ENCODE measurements around the gene CTBS.

The CTBS gene

GRCh38 chr1:84504580-84505492 is 69.4 kb downstream of the CTBS start:
- Histone ChIP-seq H3K27me3 (ENCODE audit: insufficient read depth, low read length) (no peaks in the 10 kb centered on the region), H3K4me2 (ENCODE audit: low read length) (peak overlapping the region; percentile 91), H3F3A (ENCODE audit: insufficient read depth, low read length) (no peaks in the 10 kb centered on the region), H3K4me1 (ENCODE audit: insufficient read depth, low read length, severe bottlenecking) (peaks cover 35% of the 10 kb centered on the region), H2AFZ (ENCODE audit: low read length) (no peak overlapping the region), H3K4me3 (ENCODE audit: low read depth, low read length, poor library complexity, severe bottlenecking) (peak overlapping the region; percentile 79), H3K36me3 (ENCODE audit: insufficient read depth, low read length) (peaks cover 18% of the 10 kb centered on the region), H3K9me2 (ENCODE audit: low read depth, low read length) (no peaks in the 10 kb centered on the region), H3K27ac (ENCODE audit: low read depth, low read length, poor library complexity, severe bottlenecking) (peak overlapping the region; percentile 29), H3K9ac (ENCODE audit: low read length) (peak overlapping the region; percentile 78), H4K20me1 (ENCODE audit: insufficient read depth, low read length) (no peaks in the 10 kb centered on the region), H3K9me3 (ENCODE audit: low read length) (peaks cover 7% of the 10 kb centered on the region; the same call in 1 of the 2 replicates), H3K79me2 (ENCODE audit: insufficient read depth, low read length) (peaks cover 34% of the 10 kb centered on the region)
- TF ChIP-seq EZH2 (IDR thresholded peaks at IDR 0.05; ENCODE audit: borderline replicate concordance, low read length), result no peak
- TF ChIP-seq CTCF (IDR thresholded peaks at IDR 0.05; ENCODE audit: low read length), result no peak

- H3K4me2 ChIP-seq (ENCODE audit: low read length), result peak overlapping the region; percentile 91; the same call in 1 of the 2 replicates
- peaks cover 36% of the 10 kb centered on the region for H3K36me3 ChIP-seq (ENCODE audit: insufficient read depth, low read length)
- TF ChIP-seq CTCF (IDR thresholded peaks at IDR 0.05; ENCODE audit: low read length) (no peak), EZH2 (IDR thresholded peaks at IDR 0.05; ENCODE audit: borderline replicate concordance, low read length) (no peak)
- H4K20me1 ChIP-seq (ENCODE audit: insufficient read depth, low read length), result no peaks in the 10 kb centered on the region
- H3K9ac ChIP-seq (ENCODE audit: low read length), result no peak overlapping the region; the same call in 1 of the 2 replicates
- H3K4me1 ChIP-seq (ENCODE audit: insufficient read depth, low read length, severe bottlenecking), result peaks cover 35% of the 10 kb centered on the region
- H3K27me3 ChIP-seq (ENCODE audit: insufficient read depth, low read length), result no peaks in the 10 kb centered on the region
- no peak overlapping the region for H3K4me3 ChIP-seq (ENCODE audit: low read depth, low read length, poor library complexity, severe bottlenecking)
- no peak overlapping the region for H3K27ac ChIP-seq (ENCODE audit: low read depth, low read length, poor library complexity, severe bottlenecking)
- H3K9me2 ChIP-seq (ENCODE audit: low read depth, low read length), result no peaks in the 10 kb centered on the region
- H3F3A ChIP-seq (ENCODE audit: insufficient read depth, low read length), result no peaks in the 10 kb centered on the region
- H3K79me2 ChIP-seq (ENCODE audit: insufficient read depth, low read length), result peaks cover 34% of the 10 kb centered on the region
- no peak overlapping the region for H2AFZ ChIP-seq (ENCODE audit: low read length)
- H3K9me3 ChIP-seq (ENCODE audit: low read length), result no peaks in the 10 kb centered on the region
These were observed 71.3 kb downstream of the CTBS start for GRCh38 chr1:84502927-84503326.

Measured in OCI-LY1 (cell line).